ENCODE results near the gene PARVB.

Gene PARVB

GRCh38 chr22:44029069-44029468 lies 5.0 kb downstream of the PARVB start:
- DNase-seq (ENCODE audit: low read depth) = no peak
- H3K4me3 ChIP-seq (ENCODE audit: control insufficient read depth, low read depth, low read length) = no peak overlapping the region
- TF ChIP-seq CTCF (IDR thresholded peaks at IDR 0.05; ENCODE audit: control insufficient read depth, insufficient read depth, low read depth, low read length, missing control alignments) = no peak

- H3K4me3 ChIP-seq (ENCODE audit: control insufficient read depth, low read depth, low read length) = no peak overlapping the region
- DNase-seq (ENCODE audit: low read depth) = no peak
- TF ChIP-seq CTCF (IDR thresholded peaks at IDR 0.05; ENCODE audit: control insufficient read depth, insufficient read depth, low read depth, low read length, missing control alignments) = no peak
These were observed 6.1 kb downstream of the PARVB start for GRCh38 chr22:44030051-44030701.

- no peak for DNase-seq (ENCODE audit: low read depth)
- no peak overlapping the region for H3K4me3 ChIP-seq (ENCODE audit: control insufficient read depth, low read depth, low read length)
- TF ChIP-seq CTCF (IDR thresholded peaks at IDR 0.05; ENCODE audit: control insufficient read depth, insufficient read depth, low read depth, low read length, missing control alignments) = no peak
These were observed 6.6 kb downstream of the PARVB start for GRCh38 chr22:44030702-44031082.

GRCh38 chr22:44031158-44031952 lies 7.3 kb downstream of the PARVB start:
- TF ChIP-seq CTCF (IDR thresholded peaks at IDR 0.05; ENCODE audit: control insufficient read depth, insufficient read depth, low read depth, low read length, missing control alignments) = no peak
- no peak overlapping the region for H3K4me3 ChIP-seq (ENCODE audit: control insufficient read depth, low read depth, low read length)
- DNase-seq (ENCODE audit: low read depth) = no peak

- no peak for DNase-seq (ENCODE audit: low read depth)
- no peak overlapping the region for H3K4me3 ChIP-seq (ENCODE audit: control insufficient read depth, low read depth, low read length)
- TF ChIP-seq CTCF (IDR thresholded peaks at IDR 0.05; ENCODE audit: control insufficient read depth, insufficient read depth, low read depth, low read length, missing control alignments) = no peak
These were observed 8.1 kb downstream of the PARVB start for GRCh38 chr22:44032126-44032730.

- no peak for TF ChIP-seq CTCF (IDR thresholded peaks at IDR 0.05; ENCODE audit: control insufficient read depth, insufficient read depth, low read depth, low read length, missing control alignments)
- DNase-seq (ENCODE audit: low read depth) = no peak
- H3K4me3 ChIP-seq (ENCODE audit: control insufficient read depth, low read depth, low read length) = no peak overlapping the region
These were observed 9.2 kb downstream of the PARVB start for GRCh38 chr22:44033287-44033686.
